Mesothelial cell of epicardium (in vitro differentiated cells): ENCODE results near the gene CTNNA2. TPM values are rescaled to one million over a fixed set of nuclear protein-coding genes. Genes with fewer than 3 reads are reported as not detected.

Experiments
- DNase-seq, 2 experiments: peaks; one replicate each; pipeline ENCODE4 v3.0.0; 2021; ENCODE audit warnings: low spot score in 2 of 2; ENCODE audit not compliant: unreplicated experiment in 2 of 2
- H3K27ac Mint-ChIP-seq: 2 replicates; pipeline ENCODE4 v1.8.0; 2021; ENCODE audit warnings: mixed read lengths
- H3K27me3 Mint-ChIP-seq: 2 replicates; pipeline ENCODE4 v1.8.0; 2021; ENCODE audit warnings: low read depth, mixed read lengths
- H3K36me3 Mint-ChIP-seq: 2 replicates; pipeline ENCODE4 v1.8.0; 2021; ENCODE audit warnings: mixed read lengths
- H3K4me1 Mint-ChIP-seq: 2 replicates; pipeline ENCODE4 v1.8.0; 2021; ENCODE audit warnings: mixed read lengths
- H3K4me3 Mint-ChIP-seq: 2 replicates; pipeline ENCODE4 v1.8.0; 2021; ENCODE audit warnings: mild to moderate bottlenecking, moderate library complexity, mixed read lengths
- H3K9me3 Mint-ChIP-seq: 2 replicates; pipeline ENCODE4 v1.8.0; 2021; ENCODE audit warnings: mixed read lengths
- total RNA-seq: library from RNA; stranded (reverse); gene quantifications from 3 replicates; pipeline ENCODE4 v1.2.1, GENCODE V29; 2021
- TF ChIP-seq, protein P1 (sequence below): fragments of 200-600 bp; sonication (generic); IDR thresholded peaks from one replicate; pipeline ENCODE4 v1.5.0; 2021; ENCODE audit warnings: antibody characterized with exemption; ENCODE audit not compliant: unreplicated experiment

Gene CTNNA2
- total RNA-seq, 1 donor from 2014 or later, result 4.9 TPM

GRCh38 chr2:79530443-79530842 lies 17.6 kb downstream of the CTNNA2 start:
- H3K27me3 Mint-ChIP-seq, result no peaks in the 10 kb centered on the region
- TF ChIP-seq, protein P1, sequence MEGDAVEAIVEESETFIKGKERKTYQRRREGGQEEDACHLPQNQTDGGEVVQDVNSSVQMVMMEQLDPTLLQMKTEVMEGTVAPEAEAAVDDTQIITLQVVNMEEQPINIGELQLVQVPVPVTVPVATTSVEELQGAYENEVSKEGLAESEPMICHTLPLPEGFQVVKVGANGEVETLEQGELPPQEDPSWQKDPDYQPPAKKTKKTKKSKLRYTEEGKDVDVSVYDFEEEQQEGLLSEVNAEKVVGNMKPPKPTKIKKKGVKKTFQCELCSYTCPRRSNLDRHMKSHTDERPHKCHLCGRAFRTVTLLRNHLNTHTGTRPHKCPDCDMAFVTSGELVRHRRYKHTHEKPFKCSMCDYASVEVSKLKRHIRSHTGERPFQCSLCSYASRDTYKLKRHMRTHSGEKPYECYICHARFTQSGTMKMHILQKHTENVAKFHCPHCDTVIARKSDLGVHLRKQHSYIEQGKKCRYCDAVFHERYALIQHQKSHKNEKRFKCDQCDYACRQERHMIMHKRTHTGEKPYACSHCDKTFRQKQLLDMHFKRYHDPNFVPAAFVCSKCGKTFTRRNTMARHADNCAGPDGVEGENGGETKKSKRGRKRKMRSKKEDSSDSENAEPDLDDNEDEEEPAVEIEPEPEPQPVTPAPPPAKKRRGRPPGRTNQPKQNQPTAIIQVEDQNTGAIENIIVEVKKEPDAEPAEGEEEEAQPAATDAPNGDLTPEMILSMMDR, result no peak
- H3K9me3 Mint-ChIP-seq, result no peaks in the 10 kb centered on the region
- DNase-seq, result no peak
- peaks cover 4% of the 10 kb centered on the region for H3K4me1 Mint-ChIP-seq
- no peaks in the 10 kb centered on the region for H3K36me3 Mint-ChIP-seq
- no peak overlapping the region for H3K27ac Mint-ChIP-seq
- H3K4me3 Mint-ChIP-seq, result no peak overlapping the region

- Mint-ChIP-seq H3K27ac (no peak overlapping the region), H3K36me3 (no peaks in the 10 kb centered on the region), H3K4me3 (no peak overlapping the region), H3K9me3 (peaks cover 67% of the 10 kb centered on the region), H3K4me1 (no peaks in the 10 kb centered on the region), H3K27me3 (no peaks in the 10 kb centered on the region)
- DNase-seq, result no peak
- TF ChIP-seq, protein P1, result no peak
Measured at GRCh38 chr2:79547568-79547967, 34.7 kb downstream of the CTNNA2 start.

GRCh38 chr2:79552653-79553052 lies 39.8 kb downstream of the CTNNA2 start:
- Mint-ChIP-seq H3K4me1 (no peaks in the 10 kb centered on the region), H3K27me3 (no peaks in the 10 kb centered on the region), H3K36me3 (peaks cover 2% of the 10 kb centered on the region), H3K9me3 (peaks cover 56% of the 10 kb centered on the region), H3K4me3 (no peak overlapping the region), H3K27ac (no peak overlapping the region)
- DNase-seq, result no peak
- TF ChIP-seq, protein P1, result no peak

DNA sequence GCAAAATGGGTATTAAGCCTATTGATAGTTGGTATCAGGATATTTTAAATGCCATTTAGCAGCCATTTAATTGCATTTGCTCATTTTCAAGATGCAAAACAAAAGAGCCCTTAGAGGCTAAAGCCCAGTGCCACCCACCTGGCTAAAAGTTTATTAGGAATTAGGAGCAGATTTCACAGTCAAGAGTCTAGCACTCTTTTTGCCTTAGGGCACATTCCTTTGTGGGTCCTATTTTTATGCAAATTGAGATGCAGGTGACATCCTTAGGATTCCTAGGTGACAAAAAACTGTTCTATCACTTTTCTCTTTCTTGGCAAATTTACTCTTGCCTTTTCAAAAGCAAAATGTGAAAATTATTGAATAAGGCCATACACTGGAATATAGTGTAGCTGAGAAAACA lies 42.0 kb downstream of the CTNNA2 start:
- peaks cover 2% of the 10 kb centered on the region for H3K36me3 Mint-ChIP-seq
- TF ChIP-seq, protein P1, result no peak
- peaks cover 35% of the 10 kb centered on the region for H3K9me3 Mint-ChIP-seq
- no peaks in the 10 kb centered on the region for H3K4me1 Mint-ChIP-seq
- H3K27ac Mint-ChIP-seq, result no peak overlapping the region
- DNase-seq, result no peak
- no peaks in the 10 kb centered on the region for H3K27me3 Mint-ChIP-seq
- no peak overlapping the region for H3K4me3 Mint-ChIP-seq

DNA sequence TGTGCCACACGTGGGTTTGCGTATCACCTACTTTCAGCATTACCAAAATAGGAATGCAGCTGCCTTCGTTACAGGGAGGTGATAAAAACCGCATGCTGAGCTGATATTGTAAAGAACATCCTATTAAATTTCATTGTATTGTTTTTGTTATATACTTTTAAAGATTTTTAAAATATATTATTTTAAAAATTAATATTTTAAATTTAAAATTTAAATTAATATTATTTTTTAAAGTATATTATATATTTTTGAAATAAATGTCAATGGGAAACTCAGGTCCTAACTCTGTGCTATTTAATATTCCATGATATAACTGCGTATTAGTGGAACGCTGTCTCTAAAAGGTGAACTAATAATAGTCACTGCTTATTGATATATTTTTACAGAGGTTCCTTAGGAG lies 51.2 kb downstream of the CTNNA2 start:
- H3K4me1 Mint-ChIP-seq, result no peaks in the 10 kb centered on the region
- H3K36me3 Mint-ChIP-seq, result no peaks in the 10 kb centered on the region
- no peaks in the 10 kb centered on the region for H3K27me3 Mint-ChIP-seq
- DNase-seq, result no peak
- H3K27ac Mint-ChIP-seq, result no peak overlapping the region
- H3K4me3 Mint-ChIP-seq, result no peak overlapping the region
- TF ChIP-seq, protein P1, result no peak
- H3K9me3 Mint-ChIP-seq, result peaks cover 3% of the 10 kb centered on the region

DNA sequence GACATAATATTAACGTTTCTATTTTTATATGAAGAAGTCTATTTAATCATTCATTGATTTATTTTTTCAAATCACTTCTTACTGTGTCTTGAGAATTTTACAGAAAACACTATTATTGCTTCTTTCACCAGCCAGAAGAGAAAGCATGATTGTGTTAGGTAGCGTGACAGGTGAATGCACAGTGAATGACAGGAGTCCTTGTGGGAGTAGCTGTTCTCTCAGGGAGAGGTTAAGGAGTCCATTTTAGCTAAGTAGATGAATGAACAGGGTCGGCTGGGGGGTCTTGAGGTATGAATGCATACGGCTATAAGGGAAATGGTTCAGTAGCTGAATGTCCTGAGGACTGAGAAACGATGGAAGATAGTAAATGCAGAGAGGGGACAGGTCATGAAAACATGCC lies 56.2 kb downstream of the CTNNA2 start:
- TF ChIP-seq, protein P1, result no peak
- Mint-ChIP-seq H3K27me3 (no peaks in the 10 kb centered on the region), H3K27ac (no peak overlapping the region), H3K9me3 (no peaks in the 10 kb centered on the region), H3K4me3 (no peak overlapping the region), H3K4me1 (no peaks in the 10 kb centered on the region), H3K36me3 (no peaks in the 10 kb centered on the region)
- DNase-seq, result no peak
